GM10248 (cell line): ENCODE data around the gene NMNAT2.
"Not testable (repeated sequence)": the region's sequence is repeated elsewhere in the genome, so short reads cannot be mapped to it uniquely, and the experiment has no call there.

Experiments
- CTCF ChIA-PET: fragments of 300-600 bp; sonication (Branson Sonifier 250); formaldehyde crosslinking; extraction: SDS; loops from one replicate; lab custom pipeline; 2021; ENCODE audit warnings: antibody characterized with exemption; lab: Yijun Ruan, JAX
- POLR2A ChIA-PET: fragments of 350-650 bp; sonication (Branson Sonifier 250); formaldehyde crosslinking; extraction: SDS; loops from one replicate; lab custom pipeline; 2020; ENCODE audit warnings: antibody characterized with exemption; lab: Yijun Ruan, JAX
- DNase-seq: peaks from one replicate; pipeline ENCODE4 v3.0.0; 2012; ENCODE audit errors: extremely low spot score
- TF ChIP-seq, protein P1 (sequence below): IDR thresholded peaks from 2 replicates; pipeline ENCODE4 v1.5.1; 2012; ENCODE audit warnings: mild to moderate bottlenecking, low read depth; ENCODE audit errors: extremely low read depth, missing control alignments, control extremely low read depth

NMNAT2 gene

DNA sequence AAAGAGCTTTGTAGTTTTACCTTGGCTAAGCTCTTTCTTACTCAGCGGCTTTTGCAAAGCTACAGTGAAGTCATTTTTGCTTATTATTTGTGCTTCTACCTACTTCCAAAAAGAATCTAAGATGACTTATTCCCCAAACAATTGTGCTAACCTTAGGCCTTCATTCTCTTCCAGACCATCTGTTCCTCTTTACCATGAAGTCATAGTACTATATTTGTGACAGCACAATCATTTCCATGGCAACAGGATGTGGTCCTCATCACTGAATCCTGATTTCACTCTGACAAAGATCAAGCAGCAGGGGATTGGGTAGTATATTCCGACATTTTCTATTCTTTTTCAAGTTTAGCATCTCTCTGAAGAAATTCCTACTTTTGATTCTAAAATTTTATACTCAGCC is 24.8 kb upstream of the NMNAT2 start:
- CTCF ChIA-PET, result interaction anchor here (3.6 kb wide), 1 partner anchor 11 kb away, joined by 13 read pairs; no protein-coding TSS in a partner anchor
- POLR2A ChIA-PET, result no interaction called here
- TF ChIP-seq, protein P1, sequence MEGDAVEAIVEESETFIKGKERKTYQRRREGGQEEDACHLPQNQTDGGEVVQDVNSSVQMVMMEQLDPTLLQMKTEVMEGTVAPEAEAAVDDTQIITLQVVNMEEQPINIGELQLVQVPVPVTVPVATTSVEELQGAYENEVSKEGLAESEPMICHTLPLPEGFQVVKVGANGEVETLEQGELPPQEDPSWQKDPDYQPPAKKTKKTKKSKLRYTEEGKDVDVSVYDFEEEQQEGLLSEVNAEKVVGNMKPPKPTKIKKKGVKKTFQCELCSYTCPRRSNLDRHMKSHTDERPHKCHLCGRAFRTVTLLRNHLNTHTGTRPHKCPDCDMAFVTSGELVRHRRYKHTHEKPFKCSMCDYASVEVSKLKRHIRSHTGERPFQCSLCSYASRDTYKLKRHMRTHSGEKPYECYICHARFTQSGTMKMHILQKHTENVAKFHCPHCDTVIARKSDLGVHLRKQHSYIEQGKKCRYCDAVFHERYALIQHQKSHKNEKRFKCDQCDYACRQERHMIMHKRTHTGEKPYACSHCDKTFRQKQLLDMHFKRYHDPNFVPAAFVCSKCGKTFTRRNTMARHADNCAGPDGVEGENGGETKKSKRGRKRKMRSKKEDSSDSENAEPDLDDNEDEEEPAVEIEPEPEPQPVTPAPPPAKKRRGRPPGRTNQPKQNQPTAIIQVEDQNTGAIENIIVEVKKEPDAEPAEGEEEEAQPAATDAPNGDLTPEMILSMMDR, result no peak
- no peak for DNase-seq

DNA sequence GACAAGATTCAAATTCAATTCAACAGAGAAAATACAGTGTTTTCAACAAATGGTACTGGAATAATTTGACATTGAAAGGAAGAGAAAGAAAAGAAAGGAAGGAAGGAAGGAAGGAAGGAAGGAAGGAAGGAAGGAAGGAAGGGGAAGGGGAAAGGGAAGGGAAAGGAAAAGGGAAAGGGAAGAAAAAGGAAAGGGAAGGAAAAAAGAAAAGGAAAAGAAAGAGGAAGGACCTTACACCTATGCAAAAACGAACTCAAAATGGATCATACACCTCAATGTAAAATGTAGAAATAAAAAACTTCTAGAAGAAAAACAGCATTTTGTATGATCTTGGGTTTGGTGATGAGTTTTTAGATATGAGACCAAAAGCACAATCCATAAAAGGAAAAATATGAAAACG is 19.9 kb upstream of the NMNAT2 start:
- DNase-seq, result no peak

DNA sequence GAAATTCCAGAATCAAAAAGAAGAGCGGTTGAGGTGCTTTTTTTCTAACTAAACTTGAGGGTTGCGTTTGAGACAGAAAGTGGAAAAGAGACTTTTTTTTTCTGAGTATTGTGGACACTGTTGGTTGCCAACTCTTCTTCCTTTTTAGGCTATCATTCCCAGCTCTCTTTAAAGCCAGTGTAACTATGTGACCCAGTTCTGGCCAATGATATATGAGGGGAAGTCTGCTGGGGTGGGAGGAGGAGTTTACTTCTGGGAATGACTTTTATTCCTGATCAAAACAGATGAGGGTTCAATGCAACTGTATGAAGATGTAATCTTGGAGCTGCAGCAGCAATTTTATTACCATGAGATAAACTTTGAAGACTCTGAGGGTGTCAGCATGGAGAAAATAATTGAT is 17.3 kb upstream of the NMNAT2 start:
- ChIA-PET POLR2A (interaction anchor here (0.6 kb wide), 1 partner anchor 339 kb away, joined by 3 read pairs; no protein-coding TSS in a partner anchor), CTCF (no interaction called here)

More for the DNA sequence above, 19.9 kb upstream of the NMNAT2 start:
- CTCF ChIA-PET, result no interaction called here
- POLR2A ChIA-PET, result no interaction called here
- TF ChIP-seq, protein P1, result no peak

DNA sequence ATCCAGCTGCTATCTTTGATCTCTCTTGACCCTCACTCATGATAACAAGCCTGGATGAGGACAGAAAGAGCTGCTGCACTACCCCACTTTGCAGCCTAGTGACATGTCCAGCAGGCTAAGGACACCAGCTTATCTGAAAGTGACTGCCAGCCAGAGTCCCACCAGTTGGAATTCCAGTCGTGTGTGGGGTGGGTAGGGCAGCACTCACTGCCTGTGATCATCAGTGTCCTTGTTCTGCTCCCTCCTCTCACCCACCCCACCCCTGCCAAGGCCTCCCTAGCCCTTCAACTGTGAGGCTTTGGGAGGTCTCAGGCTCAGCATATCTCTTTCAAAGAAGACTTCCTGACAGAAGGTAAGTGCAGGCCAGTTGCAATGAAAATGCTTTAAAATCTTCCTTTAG is 15.5 kb upstream of the NMNAT2 start:
- TF ChIP-seq, protein P1, result no peak
- ChIA-PET CTCF (interaction anchor here (2.6 kb wide), 1 partner anchor 9 kb away, joined by 13 read pairs; no protein-coding TSS in a partner anchor), POLR2A (no interaction called here)
- no peak for DNase-seq

More for the DNA sequence above, 17.3 kb upstream of the NMNAT2 start:
- TF ChIP-seq, protein P1, result no peak
- DNase-seq, result no peak

DNA sequence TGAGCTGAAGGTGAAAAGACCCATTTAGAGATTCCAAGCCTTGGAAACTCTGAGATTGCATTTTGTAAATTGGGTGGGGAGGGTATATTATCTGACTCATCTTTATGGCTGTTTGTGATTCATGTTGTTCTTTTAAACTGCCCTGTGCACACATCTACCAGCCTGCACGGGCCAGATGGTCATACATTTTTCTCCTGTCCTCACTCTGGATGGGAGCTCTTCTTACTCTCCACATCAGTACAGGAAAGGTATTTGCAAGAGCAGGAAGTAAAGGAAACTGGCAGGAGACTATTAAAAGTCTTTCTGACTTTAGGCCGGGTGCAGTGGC is 14.3 kb upstream of the NMNAT2 start:
- CTCF ChIA-PET, result interaction anchor here (1.1 to 2.6 kb wide), 3 partner anchors 10 to 150 kb away, joined by 3 to 13 read pairs (median 4); no protein-coding TSS in a partner anchor
- POLR2A ChIA-PET, result no interaction called here
- no peak for DNase-seq
- TF ChIP-seq, protein P1, result no peak

DNA sequence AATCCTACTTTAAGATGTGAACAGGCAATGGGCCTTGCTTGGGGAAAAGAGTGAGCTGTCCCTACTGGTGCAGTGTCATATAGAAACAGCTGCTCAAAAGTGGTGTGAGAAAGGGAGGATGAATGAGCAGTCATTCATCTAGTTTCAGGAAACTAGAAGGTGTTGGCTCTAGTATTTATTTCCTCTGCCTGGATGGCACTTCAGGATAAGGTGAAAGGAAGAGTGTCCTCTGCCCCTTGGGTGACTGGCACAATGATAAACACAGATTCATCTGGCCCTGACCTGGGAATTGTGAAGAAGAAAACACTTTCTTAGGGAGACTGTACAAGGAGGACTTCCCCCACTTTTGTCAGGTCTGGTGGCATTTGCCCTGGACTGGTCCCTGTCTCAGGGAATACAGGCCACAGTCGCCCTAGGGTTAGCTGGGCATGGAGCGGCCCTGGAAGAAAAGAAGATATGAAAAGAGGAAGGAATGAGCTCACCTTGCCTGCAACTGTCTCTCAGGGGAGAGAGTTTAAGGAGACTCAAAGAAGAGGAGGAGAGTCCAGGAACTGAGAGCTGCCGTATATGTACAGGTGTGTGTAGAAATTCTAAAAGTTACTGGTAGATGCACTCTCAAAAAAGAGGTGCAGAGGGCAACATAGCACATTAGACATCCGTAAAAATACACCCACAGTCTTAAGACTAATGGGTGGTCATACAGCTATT is 13.8 kb upstream of the NMNAT2 start:
- DNase-seq, result no peak
- TF ChIP-seq, protein P1, result no peak
- ChIA-PET POLR2A (no interaction called here), CTCF (interaction anchor here (1.1 to 2.6 kb wide), 3 partner anchors 11 to 150 kb away, joined by 3 to 13 read pairs (median 4); no protein-coding TSS in a partner anchor)

DNA sequence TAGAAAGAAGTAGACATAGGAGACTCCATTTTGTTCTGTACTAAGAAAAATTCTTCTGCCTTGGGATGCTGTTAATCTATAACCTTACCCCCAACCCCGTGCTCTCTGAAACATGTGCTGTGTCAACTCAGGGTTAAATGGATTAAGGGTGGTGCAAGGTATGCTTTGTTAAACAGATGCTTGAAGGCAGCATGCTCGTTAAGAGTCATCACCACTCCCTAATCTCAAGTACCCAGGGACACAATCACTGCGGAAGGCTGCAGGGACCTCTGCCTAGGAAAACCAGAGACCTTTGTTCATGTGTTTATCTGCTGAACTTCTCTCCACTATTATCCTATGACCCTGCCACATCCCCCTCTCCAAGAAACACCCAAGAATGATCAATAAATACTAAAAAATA is 9.4 kb upstream of the NMNAT2 start:
- DNase-seq, CTCF ChIA-PET, POLR2A ChIA-PET: not testable (repeated sequence)
